Breast epithelium (tissue), 3 donors: ENCODE measurements around the gene SLC23A2.

Source experiments
- POLR2A ChIP-seq: fragments of 450-650 bp; IDR thresholded peaks from one replicate; pipeline ENCODE4 v1.6.1; 2016; ENCODE audit warnings: antibody characterized with exemption, mild to moderate bottlenecking, moderate library complexity
- POLR2AphosphoS5 ChIP-seq, 3 donors: sonication (generic); formaldehyde crosslinking; IDR thresholded peaks; one replicate each; pipeline ENCODE4 v1.6.1; 2017; ENCODE audit warnings: antibody characterized with exemption in 3 of 3
- TF ChIP-seq, protein P1 (sequence below), 3 donors: fragments of 450-650 bp; IDR thresholded peaks; one replicate each; pipeline ENCODE4 v1.5.1; 2016 to 2017; ENCODE audit warnings: antibody characterized with exemption in 3 of 3, mild to moderate bottlenecking in 3 of 3, moderate library complexity in 3 of 3

DNA sequence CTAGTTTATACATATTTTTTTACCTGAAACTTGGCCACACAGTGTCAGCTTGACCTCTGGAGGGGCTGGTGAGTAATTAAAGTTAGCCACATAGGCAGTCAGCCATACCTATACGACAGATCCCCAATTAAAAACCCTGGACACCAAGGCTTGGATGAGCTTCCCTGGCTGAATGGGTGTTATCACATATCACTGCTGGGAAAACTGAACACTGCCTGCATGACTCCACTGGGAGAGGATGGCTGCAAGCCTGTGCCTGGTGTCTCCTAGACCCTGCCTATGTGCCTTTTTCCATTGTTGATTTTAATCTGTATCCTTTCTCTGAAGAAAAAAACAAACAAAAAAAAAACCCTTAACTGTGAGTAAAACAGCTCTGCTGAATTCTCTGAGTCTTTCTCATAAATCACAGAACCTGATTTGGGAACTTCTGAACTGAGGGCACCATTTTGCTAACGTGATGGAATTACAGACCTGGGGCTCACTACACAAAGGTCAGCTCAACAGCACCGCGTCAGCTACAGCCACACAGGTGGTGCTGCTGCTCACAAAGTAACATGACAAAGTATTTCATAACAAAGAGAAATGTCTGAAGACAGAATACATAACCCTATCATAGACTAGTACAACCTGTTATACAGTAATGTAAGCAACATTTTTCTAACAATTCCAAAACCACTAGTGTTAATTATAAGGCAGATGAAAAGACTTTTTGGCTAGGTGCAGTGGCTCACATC lies 97.0 kb downstream of the SLC23A2 start:
- TF ChIP-seq, protein P1, sequence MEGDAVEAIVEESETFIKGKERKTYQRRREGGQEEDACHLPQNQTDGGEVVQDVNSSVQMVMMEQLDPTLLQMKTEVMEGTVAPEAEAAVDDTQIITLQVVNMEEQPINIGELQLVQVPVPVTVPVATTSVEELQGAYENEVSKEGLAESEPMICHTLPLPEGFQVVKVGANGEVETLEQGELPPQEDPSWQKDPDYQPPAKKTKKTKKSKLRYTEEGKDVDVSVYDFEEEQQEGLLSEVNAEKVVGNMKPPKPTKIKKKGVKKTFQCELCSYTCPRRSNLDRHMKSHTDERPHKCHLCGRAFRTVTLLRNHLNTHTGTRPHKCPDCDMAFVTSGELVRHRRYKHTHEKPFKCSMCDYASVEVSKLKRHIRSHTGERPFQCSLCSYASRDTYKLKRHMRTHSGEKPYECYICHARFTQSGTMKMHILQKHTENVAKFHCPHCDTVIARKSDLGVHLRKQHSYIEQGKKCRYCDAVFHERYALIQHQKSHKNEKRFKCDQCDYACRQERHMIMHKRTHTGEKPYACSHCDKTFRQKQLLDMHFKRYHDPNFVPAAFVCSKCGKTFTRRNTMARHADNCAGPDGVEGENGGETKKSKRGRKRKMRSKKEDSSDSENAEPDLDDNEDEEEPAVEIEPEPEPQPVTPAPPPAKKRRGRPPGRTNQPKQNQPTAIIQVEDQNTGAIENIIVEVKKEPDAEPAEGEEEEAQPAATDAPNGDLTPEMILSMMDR (IDR thresholded peaks at IDR 0.05), result no peak
- TF ChIP-seq POLR2A, result no peak
- TF ChIP-seq POLR2AphosphoS5 (IDR thresholded peaks at IDR 0.05), result no peak
